H1 (cell line): ENCODE data around the gene LMAN2. TPM values are rescaled to one million over a fixed set of nuclear protein-coding genes. Genes with fewer than 3 reads are reported as not detected.

ENCODE experiments used
- GTF2F1 ChIP-seq: IDR thresholded peaks from 2 replicates; pipeline ENCODE4 v1.6.1; 2012; ENCODE audit warnings: low read depth, low read length, improper control_type of control experiment, borderline replicate concordance
- polyA plus RNA-seq, 7 experiments: library from polyadenylated mRNA; depleted of rRNA in 3 of 7; stranded (reverse) in 5 of 7; unstranded in 2 of 7; fragments of >200 nt in 5 of 7; fragments of 200-250 nt in 2 of 7; gene quantifications; 1 replicate in 5 of 7; 2 replicates in 1 of 7; 4 replicates in 1 of 7; pipeline versions ENCODE4 v1.2.1 to v1.2.3, GENCODE V29; 2011 to 2013; ENCODE audit warnings: missing spikeins in 2 of 7, mixed read lengths in 2 of 7
- total RNA-seq: library from RNA; stranded (reverse); fragmentation: NEBNext Ultra II Directional; extraction: Animal tissue kit (Norgen Biotek cat#: 25700); gene quantifications from 2 replicates; pipeline ENCODE4 v1.2.1, GENCODE V29; 2021

Gene LMAN2
- total and polyA plus RNA-seq, 2 of the 8 experiments (the other 6 are each of a cell fraction or from before 2014, with no cell fraction given), result 116 to 225 TPM

DNA sequence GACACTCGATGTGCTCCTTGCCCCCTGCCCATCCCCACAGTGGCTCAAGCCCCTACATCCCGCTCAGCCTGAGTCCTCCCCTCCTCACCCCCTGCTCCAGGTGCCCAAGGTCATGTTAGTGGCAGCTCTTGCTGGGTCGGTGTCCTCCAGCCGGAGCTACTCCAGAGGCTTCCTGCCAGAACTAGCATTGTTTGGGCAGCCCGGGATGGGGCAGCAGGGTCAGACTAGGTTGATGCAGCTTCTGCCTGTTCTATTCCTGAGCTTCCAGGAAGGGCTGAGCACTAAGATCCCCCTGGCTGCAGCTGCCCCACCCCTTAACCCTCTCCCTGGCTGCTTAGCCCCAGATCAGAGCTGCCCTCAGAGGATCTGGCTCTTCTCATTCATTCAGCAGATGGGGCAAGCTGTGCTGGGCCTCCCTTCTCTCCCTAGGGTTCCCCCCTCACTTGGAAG, 6.9 kb upstream of the LMAN2 start (continued):
- TF ChIP-seq GTF2F1, result no peak
- TF ChIP-seq, all 59 proteins: peak for 0
